KOPT-K1 (cell line): ENCODE data around the gene MAML3.

Experiments
- H3K27ac ChIP-seq: fragments of 200-600 bp; sonication (generic); 2 replicates; pipeline ENCODE4 v1.5.1; 2016; ENCODE audit warnings: antibody characterized with exemption, mild to moderate bottlenecking, low read depth, low read length; ENCODE audit not compliant: poor library complexity, severe bottlenecking
- H3K36me3 ChIP-seq: fragments of 200-600 bp; sonication (generic); 2 replicates; pipeline ENCODE4 v1.5.1; 2017; ENCODE audit warnings: antibody characterized with exemption, mild to moderate bottlenecking, low read length, moderate library complexity; ENCODE audit not compliant: insufficient read depth
- H3K9me3 ChIP-seq: fragments of 200-600 bp; sonication (generic); 2 replicates; pipeline ENCODE4 v1.5.1; 2017; ENCODE audit warnings: antibody characterized with exemption, low read length, mild to moderate bottlenecking; ENCODE audit not compliant: insufficient read depth, poor library complexity, severe bottlenecking

MAML3 gene

DNA sequence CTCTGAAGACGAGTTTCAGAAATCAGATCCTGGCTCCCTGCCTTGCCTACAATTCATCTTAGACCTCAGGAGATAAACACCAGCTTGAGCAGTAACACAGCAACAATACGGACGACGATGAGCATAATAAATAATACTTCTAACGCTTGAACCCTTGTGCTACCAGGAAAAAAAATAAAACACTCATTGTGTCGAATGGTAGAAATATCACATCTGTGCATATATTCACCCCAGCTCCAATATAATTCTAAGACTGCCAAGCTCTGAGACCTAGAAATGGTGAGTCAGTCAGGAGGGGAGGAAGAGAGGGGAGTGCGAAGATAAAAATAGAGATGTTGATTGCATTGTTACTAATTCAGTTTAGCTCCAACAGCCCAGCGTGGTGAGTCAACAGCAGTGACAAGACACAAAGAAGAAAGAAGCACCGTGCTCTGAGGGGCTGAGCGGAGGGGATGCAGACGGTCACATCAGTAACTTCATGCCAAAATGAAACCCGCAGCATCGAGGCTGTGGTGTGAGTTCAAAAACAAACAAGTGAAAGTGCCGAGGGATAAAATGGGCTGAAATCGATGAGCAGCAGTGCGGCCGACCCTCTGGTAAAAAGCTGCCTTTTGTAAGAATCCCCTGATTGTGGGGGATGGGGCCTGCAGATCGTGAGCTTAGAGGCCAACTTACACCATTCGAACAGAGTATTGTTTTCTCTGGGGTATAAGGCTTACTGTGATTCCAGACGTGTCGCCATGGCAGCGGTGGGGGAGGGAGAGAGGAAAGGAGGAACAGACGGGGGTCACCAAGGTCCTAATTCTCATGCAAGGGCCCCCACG, 338.0 kb downstream of the MAML3 start:
- Histone ChIP-seq H3K9me3 (peaks cover under 1% of the 10 kb centered on the region), H3K27ac (no peak overlapping the region), H3K36me3 (no peaks in the 10 kb centered on the region)

DNA sequence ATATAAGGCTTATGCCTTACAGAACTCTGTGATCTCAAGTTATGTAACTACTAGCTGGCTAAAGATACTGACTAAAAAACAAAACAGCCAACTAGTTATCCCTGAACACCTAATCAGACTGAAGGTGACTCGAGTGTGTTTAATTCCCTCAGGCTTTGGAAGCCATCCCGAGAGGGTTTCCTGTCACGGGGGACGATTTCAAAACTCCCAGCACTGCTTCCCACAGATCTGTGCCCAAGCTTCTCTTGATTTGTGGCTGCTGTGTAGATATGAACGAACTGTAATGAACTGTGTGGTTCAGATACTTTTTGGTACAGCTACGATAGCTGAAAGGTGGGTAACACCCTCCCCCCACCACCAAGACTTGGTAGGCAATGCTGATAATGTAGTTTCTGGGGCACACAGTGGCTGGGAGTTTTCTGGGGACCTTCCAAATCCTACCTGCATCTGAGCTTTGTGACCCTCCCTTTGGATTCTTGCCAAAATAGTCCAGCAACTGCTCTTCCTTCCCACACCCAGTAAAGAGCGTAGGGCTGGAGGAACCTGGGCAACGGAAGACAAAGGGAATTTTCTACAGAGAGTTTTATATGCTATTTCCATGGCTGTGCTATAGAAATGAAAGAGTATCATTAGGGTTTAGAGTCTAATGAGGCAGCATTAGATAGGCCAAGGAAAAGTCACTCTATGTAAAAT, 339.5 kb downstream of the MAML3 start:
- Histone ChIP-seq H3K27ac (no peak overlapping the region), H3K36me3 (no peaks in the 10 kb centered on the region)

DNA sequence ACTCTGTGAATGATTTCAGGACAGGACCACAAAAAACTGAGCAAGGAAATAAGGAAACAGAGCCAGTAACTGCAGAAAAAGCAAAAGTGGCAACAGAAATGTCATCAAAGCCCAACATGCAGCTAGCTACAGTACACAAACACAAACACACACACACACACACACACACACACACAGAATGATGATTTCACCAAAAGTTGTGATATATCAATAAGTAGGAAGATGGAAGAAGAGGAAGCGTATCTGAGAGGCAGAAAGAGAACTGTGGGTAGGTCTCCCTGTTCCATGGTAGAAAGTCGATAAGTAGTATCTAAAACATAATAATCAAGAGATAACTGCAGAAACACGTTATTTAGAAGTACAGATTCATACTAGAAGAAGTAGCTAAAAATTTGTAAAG, 340.1 kb downstream of the MAML3 start:
- H3K27ac ChIP-seq = no peak overlapping the region
- H3K9me3 ChIP-seq = peaks cover 10% of the 10 kb centered on the region
- no peaks in the 10 kb centered on the region for H3K36me3 ChIP-seq

More for the DNA sequence above, 339.5 kb downstream of the MAML3 start:
- peaks cover 10% of the 10 kb centered on the region for H3K9me3 ChIP-seq

DNA sequence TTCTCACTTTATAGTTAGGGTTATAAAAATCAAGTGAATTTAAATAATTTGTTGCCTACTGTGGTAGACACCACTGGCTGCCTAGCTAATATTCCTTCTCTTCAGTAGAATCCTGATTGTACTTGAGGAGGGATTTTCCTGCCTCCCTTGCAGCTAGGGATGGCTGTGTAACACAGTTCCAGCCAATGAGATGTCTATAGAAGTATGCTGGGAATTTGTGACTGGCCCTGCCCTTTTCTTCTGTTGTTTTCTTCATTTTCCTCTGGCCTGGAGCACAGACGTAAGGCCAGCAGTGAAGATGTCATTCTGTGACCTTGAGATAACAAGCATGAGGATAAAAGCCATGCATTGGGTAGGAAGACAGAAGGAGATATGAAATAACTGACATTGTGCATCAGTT, 343.3 kb downstream of the MAML3 start:
- H3K27ac ChIP-seq = no peak overlapping the region
- peaks cover 10% of the 10 kb centered on the region for H3K9me3 ChIP-seq
- H3K36me3 ChIP-seq = no peaks in the 10 kb centered on the region

DNA sequence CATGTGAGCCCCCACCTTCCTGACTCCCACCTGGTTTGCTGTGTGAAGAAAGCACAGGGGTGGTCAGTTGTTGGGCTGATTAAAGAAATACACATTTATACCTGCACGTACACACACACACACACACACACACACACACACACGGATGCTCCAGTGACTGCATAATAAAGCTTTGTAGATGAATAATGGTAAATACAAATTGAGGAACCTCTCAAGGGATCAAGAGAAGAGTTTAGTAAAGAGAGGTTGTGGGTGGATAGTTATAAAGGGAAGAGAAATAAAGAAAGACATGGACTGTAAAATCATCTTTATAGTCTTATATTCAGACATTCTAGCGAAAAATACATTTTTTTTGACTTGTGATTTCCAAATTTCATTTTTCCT, 344.2 kb downstream of the MAML3 start:
- no peak overlapping the region for H3K27ac ChIP-seq
- H3K36me3 ChIP-seq = no peaks in the 10 kb centered on the region
- peaks cover 10% of the 10 kb centered on the region for H3K9me3 ChIP-seq

DNA sequence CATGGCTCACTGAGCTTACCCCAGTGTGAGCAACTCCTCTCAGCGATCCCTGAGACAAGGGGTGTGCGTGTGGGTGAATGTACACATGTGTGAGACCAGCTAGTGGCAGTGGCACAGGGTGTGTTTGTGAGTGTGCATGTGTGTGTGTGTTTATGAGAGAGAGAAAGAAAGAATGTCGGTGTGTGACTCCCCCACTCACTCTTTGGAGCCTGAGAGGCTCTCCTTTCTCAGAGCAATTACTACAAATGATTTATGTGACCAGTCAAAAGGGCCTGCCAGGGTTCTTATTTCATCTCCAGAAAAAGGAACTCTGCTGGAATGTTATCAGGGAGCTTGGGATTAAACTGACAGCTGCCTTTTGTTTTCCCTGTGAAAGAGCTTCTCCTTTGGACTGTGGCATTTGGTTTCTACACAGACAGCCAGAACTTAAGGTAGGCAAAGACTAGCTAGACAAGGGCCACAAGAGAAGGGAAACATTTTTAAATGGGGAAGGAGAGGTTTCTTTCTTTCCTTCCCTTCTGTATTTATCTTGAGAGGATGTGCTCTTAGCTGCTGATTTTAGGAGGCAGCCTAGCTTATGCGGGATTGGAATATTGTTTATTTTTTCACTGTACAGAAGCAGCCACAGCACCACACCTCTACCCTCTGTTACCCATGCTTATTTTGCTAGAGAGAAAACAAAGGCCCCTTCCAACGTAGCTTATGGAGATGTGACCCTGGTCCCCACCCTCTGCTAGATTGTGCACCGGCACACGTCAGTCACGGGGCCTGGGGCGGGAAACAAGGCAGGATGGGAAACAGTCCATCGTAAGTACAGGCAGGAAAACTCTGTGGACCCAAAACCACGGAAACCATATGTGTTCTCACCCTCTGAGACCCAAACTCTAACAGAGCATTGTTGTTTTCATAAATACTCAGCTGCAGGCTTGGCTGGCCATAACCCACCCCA, 344.9 kb downstream of the MAML3 start:
- H3K9me3 ChIP-seq = peaks cover 10% of the 10 kb centered on the region
- H3K27ac ChIP-seq = no peak overlapping the region
- H3K36me3 ChIP-seq = no peaks in the 10 kb centered on the region

DNA sequence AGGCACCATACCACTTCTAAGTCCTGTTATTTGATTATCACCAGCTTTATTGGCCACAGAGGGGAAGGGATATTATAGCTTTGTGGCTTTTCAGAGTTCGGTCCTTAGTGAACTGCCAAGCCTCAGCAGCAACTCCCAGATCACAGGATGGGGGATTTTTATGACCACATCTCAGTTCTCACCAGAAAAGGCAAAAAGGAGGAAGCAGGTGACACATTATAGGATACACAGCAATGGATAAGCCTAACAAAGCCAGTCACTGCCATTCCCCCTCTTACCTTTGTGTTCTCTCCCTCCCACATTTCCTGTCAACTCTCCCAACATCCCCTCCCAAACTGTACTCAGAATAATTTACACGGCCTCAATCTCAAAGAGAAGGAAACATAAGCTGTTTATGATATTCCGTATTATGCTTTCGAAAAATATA, 345.6 kb downstream of the MAML3 start:
- Histone ChIP-seq H3K27ac (no peak overlapping the region), H3K9me3 (peaks cover 10% of the 10 kb centered on the region), H3K36me3 (no peaks in the 10 kb centered on the region)

DNA sequence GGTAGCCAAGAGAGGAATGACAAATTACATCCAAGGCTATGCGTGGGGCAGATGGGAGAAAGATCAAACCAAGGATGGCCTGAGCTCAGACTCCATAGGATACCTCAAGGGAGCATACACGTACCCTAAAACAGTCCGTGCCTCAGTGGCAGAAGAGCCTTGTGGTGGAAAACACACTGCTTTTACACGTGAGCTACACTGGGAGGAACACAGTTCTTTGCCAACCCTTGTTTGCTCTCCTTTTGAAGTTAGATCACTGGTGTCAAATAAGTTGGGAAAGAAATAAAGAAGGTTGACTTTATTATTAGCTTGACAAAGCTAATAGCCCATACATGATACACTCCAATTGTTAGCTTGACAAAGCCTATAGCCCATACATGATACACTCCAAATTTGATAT, 346.5 kb downstream of the MAML3 start:
- Histone ChIP-seq H3K27ac (no peak overlapping the region), H3K36me3 (no peaks in the 10 kb centered on the region), H3K9me3 (peaks cover 10% of the 10 kb centered on the region)

DNA sequence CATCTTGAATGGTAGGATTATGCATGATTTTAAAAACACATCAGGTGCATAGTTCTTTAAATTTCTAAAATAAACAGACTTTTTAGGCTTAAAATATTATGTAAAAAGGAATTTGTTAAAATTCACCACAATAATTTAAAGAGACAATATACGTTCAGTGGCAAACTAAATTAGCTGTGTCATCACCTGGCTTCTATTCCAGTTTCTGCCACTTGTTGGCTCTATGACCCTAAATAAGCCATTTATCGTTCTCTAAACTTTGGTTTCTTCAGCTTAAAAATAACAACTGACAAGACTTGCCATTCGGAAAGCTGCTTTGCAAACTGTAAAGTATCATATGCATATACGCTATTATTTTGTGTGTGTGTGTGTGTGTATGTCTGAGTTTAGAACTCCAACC, 347.1 kb downstream of the MAML3 start:
- Histone ChIP-seq H3K36me3 (no peaks in the 10 kb centered on the region), H3K9me3 (peaks cover 10% of the 10 kb centered on the region), H3K27ac (no peak overlapping the region)

DNA sequence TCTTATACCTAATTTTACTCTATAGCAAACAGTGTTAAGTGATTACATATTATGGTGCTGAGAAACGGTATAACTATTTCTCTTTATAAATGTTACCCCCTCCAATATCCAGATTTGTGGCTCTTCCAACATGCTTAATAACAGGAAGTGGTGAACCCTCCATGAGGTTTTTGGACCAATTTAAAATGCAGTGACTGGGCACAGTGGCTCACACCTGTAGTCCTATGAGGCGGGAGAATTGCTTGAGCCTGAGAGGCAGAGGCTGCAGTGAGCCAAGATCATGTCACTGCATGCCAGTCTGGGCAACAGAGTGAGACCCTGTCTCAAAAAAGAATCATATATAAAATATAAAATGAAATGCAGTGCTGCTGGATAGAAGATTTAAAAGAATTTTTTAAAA, 351.1 kb downstream of the MAML3 start:
- no peak overlapping the region for H3K27ac ChIP-seq
- no peaks in the 10 kb centered on the region for H3K36me3 ChIP-seq
- no peaks in the 10 kb centered on the region for H3K9me3 ChIP-seq

DNA sequence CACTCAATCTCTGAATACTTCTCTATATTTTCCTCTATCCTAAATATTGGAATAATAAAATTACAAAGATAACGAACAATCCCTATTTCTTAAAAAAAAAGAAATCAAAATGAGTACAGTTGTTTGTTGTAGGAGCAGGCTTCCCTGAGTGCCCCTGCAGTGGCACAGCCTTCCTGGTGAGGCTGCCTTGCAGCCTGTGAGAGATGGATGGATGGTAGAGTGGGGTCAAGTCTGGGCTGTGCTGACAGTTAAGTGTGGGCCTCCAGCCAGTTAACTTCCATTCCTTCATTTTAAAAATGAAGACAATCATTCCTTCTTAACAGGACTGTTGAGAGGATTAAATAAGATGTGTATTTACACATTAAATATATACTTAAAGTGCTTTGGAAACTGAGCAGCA, 351.5 kb downstream of the MAML3 start:
- Histone ChIP-seq H3K36me3 (no peaks in the 10 kb centered on the region), H3K9me3 (no peaks in the 10 kb centered on the region), H3K27ac (no peak overlapping the region)

DNA sequence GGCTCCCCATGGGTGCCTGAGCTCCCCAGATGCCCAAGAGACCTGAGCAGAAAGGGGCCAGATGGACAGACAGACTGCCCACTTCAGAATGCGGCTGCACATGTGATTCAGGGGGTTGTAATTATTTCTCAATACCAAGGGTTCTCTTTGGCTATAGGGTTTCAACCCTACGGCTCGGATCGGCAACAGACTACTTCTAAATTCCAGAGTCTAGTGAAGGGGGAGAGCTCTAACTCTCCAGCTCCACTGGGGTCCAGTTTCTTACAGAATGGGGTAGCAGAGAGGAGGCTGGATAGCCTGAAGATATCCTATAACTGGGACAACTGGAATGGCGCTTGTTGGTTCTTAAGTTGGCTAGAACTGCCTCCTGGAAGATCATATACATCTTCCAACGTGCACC, 352.1 kb downstream of the MAML3 start:
- Histone ChIP-seq H3K9me3 (no peaks in the 10 kb centered on the region), H3K27ac (no peak overlapping the region), H3K36me3 (no peaks in the 10 kb centered on the region)

DNA sequence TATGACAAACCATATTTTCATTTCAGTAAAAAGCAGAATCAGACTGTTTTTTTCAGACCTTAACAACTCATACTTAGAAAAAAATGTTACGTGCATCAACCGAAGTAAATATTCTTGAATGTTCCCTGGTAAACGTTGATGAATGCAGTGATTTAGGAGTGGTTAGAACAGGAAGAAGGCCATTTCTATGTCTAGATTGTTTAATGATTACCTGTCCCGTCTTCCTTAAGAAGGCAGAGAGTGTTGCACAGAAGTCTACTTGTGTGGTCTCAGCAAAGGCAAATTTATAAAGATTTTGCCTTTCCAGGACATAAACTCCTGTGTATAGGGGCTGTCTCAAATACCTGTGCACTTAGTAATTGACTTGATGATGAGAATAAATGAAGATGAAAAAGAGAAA, 353.9 kb downstream of the MAML3 start:
- Histone ChIP-seq H3K27ac (no peak overlapping the region), H3K36me3 (no peaks in the 10 kb centered on the region), H3K9me3 (no peaks in the 10 kb centered on the region)

DNA sequence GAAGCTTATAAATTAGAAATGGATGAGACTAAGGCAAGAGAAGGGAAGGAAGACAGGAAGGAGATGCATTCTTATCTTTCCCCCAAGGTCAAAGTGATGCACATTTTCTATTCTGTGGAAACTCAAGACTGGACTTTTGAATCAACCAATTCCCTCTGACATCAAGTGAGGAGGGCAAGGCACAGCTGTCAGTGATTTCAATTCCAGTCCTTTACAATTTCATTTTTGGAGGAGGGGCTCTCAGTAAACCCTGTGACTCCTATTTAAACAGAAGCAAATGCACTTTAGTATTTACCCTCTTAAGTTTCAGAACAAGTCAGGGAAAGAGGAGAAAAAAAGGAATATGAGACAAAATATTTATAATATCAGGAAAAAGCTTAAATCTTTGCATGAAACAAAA, 354.4 kb downstream of the MAML3 start:
- H3K27ac ChIP-seq = no peak overlapping the region
- H3K9me3 ChIP-seq = no peaks in the 10 kb centered on the region
- no peaks in the 10 kb centered on the region for H3K36me3 ChIP-seq

DNA sequence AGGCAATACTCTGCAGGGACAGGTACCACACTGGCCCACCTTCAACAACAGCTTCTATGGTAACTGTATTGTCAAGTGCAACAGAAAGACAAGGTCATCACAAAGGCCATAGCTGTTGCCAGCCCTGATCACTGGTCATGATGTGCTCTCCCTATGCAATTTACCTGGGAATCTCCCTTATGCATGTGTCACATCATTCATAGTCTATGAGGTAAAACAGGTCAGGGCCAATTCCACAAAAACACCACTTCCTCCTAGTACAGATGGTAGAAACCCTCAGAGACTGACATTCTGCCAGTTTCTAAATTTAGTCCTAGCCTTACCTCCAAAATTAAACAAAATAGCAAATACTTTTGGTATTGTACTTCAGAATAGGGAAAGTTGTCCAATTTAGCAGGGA, 355.5 kb downstream of the MAML3 start:
- Histone ChIP-seq H3K36me3 (no peaks in the 10 kb centered on the region), H3K9me3 (no peaks in the 10 kb centered on the region), H3K27ac (no peak overlapping the region)
